ENCODE results near the gene NSD1. TPM values are rescaled to one million over a fixed set of nuclear protein-coding genes. Genes with fewer than 3 reads are reported as not detected.

NSD1 gene
- total and polyA plus RNA-seq, 7 experiments from 2014 or later, result 57.0 to 126 (median 114) TPM

DNA sequence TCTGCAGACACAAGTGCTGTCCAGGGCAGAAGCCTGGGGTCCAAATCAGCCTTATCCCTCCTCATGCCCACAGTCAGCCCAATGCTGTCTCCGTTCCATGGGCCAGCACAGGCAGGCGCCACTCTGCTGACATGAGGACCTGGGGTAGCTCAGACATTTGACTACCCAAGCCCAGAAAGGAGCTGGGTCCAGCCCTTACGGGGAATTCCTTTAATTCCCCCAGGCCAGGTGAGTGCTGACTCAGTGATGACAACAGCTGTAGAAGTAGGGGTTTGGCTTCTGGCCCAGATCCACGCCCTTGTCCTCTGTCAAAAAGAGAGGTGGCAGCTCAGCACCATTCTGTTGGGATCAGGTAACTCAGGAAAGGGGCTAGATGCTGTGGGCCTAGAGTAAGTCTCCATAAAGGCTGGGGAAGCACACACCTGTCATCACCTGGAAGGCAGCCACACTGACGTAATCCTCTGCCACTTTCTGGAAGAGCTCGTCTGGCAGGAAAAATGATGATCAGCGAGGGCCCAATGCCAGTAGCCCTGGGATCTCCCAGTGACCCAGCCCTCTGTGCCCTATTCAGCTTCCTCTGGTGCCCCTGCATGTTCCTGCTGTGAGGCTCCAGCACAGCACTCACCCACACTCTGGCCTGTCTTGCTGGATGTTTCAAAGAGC, 168.1 kb downstream of the NSD1 start:
- peaks cover 0 to 2% (median 0%) of the 10 kb centered on the region in 11 donors for H3K9me3 Mint-ChIP-seq
- H3K4me3 ChIP-seq (ENCODE audit: low read length), result no peak overlapping the region
- peak overlapping the region; percentile 36 for H3K27ac ChIP-seq (ENCODE audit: low read depth, low read length)
- H3K4me3 Mint-ChIP-seq, result peak overlapping the region; percentile 84 to 95 (median 88)
- peaks cover 58 to 86% (median 74%) of the 10 kb centered on the region in 7 donors for H3K4me1 Mint-ChIP-seq
- no peaks in the 10 kb centered on the region for H3K27me3 Mint-ChIP-seq
- no peaks in the 10 kb centered on the region for H3K27me3 ChIP-seq (ENCODE audit: control insufficient read depth in 2 of 2, insufficient read depth in 2 of 2, low read length in 2 of 2)
- H3K36me3 ChIP-seq (ENCODE audit: control insufficient read depth in 2 of 3, insufficient read depth in 3 of 3, low read length in 3 of 3), result peaks cover 0 to 10% (median 3%) of the 10 kb centered on the region in 3 experiments
- no peaks in the 10 kb centered on the region for H3K9me3 ChIP-seq (ENCODE audit: control insufficient read depth in 2 of 3, low read length in 3 of 3)
- intact Hi-C loops (cut with micrococcal nuclease), result loop anchor here (2.0 to 10.0 kb wide), 5 partner anchors 167 to 854 kb away; partner anchors contain the start of genes FAF2 (in 1 of the 2), NSD1 (in 1 of the 2), RNF44 (in 1 of the 2) and UIMC1 (in 1 of the 2)
- ATAC-seq, result no peak
- ChIA-PET POLR2A (interaction anchor here (0.6 to 1.3 kb wide), 5 partner anchors 9 to 167 kb away, joined by 3 to 6 read pairs (median 4); no protein-coding TSS in a partner anchor), CTCF (interaction anchor here (1.1 to 1.3 kb wide), 2 partner anchors 8 to 188 kb away, joined by 3 read pairs; no protein-coding TSS in a partner anchor)
- DNase-seq, result no peak
- H3K27ac Mint-ChIP-seq, result peak overlapping the region; percentile 78 to 94 (median 87)
- H3K4me1 ChIP-seq (ENCODE audit: control insufficient read depth in 2 of 2, insufficient read depth in 2 of 2, low read length in 2 of 2), result peaks cover 50 to 52% of the 10 kb centered on the region in 2 donors
- peaks cover 0 to 42% (median 6%) of the 10 kb centered on the region in 5 donors for H3K36me3 Mint-ChIP-seq

DNA sequence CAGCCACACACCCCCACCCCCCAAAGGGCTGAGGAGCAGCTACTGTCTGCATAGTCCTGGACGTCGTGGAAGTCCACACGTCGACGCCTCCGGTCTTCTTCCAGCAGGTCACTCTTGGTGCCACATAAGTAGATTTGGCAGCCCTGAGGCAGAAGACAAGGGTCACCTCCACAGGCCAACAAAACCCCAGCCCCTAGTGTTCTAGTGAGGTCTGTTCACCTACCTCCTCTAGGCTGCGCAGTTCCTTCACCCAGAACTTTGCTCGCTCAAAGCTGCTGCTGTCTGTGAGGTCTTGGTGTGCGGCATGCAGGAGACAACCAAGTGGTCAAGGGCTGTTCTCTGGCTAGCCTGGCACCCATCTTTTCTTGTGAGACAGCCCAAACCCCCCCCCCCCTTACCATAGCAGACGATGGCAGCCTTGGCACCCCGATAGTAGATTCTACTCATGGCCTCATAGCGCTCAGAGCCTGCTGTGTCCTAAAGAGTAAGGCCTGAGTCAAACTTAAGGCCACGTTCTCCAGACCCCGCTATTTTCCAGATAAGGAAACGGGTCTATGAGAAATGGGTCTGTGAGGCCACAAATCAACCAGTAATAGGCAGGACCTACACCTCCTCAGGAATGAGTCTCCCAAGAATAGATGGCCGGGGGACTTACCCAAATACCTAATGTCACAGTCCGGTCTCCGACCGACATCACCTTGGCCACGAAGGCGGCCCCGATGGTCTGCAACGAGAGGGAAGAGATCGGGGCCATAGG, 169.0 kb downstream of the NSD1 start:
- CTCF ChIA-PET, result interaction anchor here (1.3 kb wide), 1 partner anchor 189 kb away, joined by 3 read pairs; no protein-coding TSS in a partner anchor
- Histone ChIP-seq H3K4me3 (ENCODE audit: low read length) (peak overlapping the region; percentile 98), H3K27me3 (ENCODE audit: control insufficient read depth in 2 of 2, insufficient read depth in 2 of 2, low read length in 2 of 2) (no peaks in the 10 kb centered on the region), H3K36me3 (ENCODE audit: control insufficient read depth in 2 of 3, insufficient read depth in 3 of 3, low read length in 3 of 3) (peaks cover 0 to 19% (median 0%) of the 10 kb centered on the region in 3 experiments), H3K27ac (ENCODE audit: low read depth, low read length) (peak overlapping the region; percentile 78), H3K9me3 (ENCODE audit: control insufficient read depth in 2 of 3, low read length in 3 of 3) (no peaks in the 10 kb centered on the region), H3K4me1 (ENCODE audit: control insufficient read depth in 2 of 2, insufficient read depth in 2 of 2, low read length in 2 of 2) (peaks cover 46 to 49% of the 10 kb centered on the region in 2 donors)
- peaks cover 0 to 43% (median 3%) of the 10 kb centered on the region in 5 donors for H3K36me3 Mint-ChIP-seq
- no peak for ATAC-seq
- peaks cover 52 to 83% (median 74%) of the 10 kb centered on the region in 7 donors for H3K4me1 Mint-ChIP-seq
- H3K4me3 Mint-ChIP-seq, result peak overlapping the region; percentile 84 to 95 (median 88)
- DNase-seq, result no peak
- peaks cover 0 to 2% (median 0%) of the 10 kb centered on the region in 11 donors for H3K9me3 Mint-ChIP-seq
- H3K27me3 Mint-ChIP-seq, result no peaks in the 10 kb centered on the region
- intact Hi-C loops (cut with micrococcal nuclease), result loop anchor here (1.0 to 10.0 kb wide), 7 partner anchors 9 to 855 kb away; partner anchors contain the start of genes FAF2 (in 1 of the 2), MXD3 (in 1 of the 2), NSD1 (in 1 of the 2) and RNF44 (in 1 of the 2)
- peak overlapping the region; percentile 73 to 94 (median 88) for H3K27ac Mint-ChIP-seq
- POLR2A ChIA-PET, result interaction anchor here (0.8 to 1.3 kb wide), 5 partner anchors 8 to 168 kb away, joined by 3 to 6 read pairs (median 4); no protein-coding TSS in a partner anchor

DNA sequence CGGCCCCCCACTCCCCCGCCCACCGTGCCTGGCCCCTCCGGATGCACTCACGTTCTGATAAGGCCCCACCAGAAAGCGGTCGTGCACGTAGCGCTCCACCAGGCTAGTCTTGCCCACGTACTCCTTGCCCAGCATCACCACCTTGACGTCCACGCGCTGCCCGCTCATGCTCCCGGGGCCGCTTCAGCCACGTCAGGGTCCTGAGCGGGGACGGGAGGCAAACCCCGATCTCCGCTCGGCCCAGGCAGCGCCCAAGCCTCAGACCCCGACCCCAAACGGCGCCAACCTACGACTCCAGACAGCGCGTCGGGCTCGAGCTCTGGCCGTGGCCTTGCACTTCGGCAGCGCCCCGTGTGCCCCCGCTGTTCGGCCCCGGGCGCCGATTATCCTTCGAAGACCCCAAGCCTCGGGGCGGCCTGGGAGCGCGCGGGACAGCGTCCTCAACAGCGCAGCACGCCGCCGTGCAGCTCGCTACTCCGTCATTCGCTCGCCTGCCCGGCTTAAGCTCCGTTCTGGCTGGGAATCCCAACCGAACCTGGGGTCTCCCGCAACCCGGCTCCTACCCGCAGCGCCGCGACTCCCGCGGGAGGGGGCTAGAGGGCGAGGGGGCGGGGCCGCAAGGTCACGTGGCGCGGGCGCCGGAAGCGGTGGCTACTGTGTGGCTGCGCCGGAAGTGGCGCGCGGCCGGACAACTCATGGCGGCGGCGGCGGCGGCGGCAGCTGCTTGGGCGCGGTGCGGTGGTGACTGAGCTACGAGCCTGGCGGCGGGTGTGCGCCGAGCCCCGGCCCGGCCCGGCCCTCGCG, 169.8 kb downstream of the NSD1 start, which contains the start of the genes PRELID1 and RAB24:
Gene PRELID1, plus strand, starts transcription at position 679 of the 804 bp plus-strand sequence. CDS start 187 bp downstream, outside the sequence.
Gene RAB24, minus strand, starts transcription at position 599 of the 804 bp plus-strand sequence. Its CDS starts 431 bp downstream, at position 168.
- peaks cover 0 to 23% (median 0%) of the 10 kb centered on the region in 3 experiments for H3K36me3 ChIP-seq (ENCODE audit: control insufficient read depth in 2 of 3, insufficient read depth in 3 of 3, low read length in 3 of 3)
- peak within 1 kb of the TSS; percentile 78 for H3K27ac ChIP-seq (ENCODE audit: low read depth, low read length)
- H3K4me3 ChIP-seq (ENCODE audit: low read length), result peak within 1 kb of the TSS; percentile 98
- CTCF ChIA-PET, result interaction anchor here (0.6 to 0.8 kb wide), 2 partner anchors 188 to 221 kb away, joined by 3 read pairs; no protein-coding TSS in a partner anchor
- POLR2A ChIA-PET, result interaction anchor here (0.7 to 1.3 kb wide), 9 partner anchors 9 to 170 kb away, joined by 3 to 6 read pairs (median 3); partner anchors contain the start of genes MXD3 and NSD1
- no peaks in the 10 kb centered on the region for H3K9me3 ChIP-seq (ENCODE audit: control insufficient read depth in 2 of 3, low read length in 3 of 3)
- H3K27me3 Mint-ChIP-seq, result no peaks in the 10 kb centered on the region
- H3K9me3 Mint-ChIP-seq, result peaks cover 0 to 2% (median 0%) of the 10 kb centered on the region in 11 donors
- peak within 1 kb of the TSS; percentile 84 to 95 (median 88) for H3K4me3 Mint-ChIP-seq
- intact Hi-C loops (cut with micrococcal nuclease), result loop anchor here (1.0 to 10.0 kb wide), 7 partner anchors 8 to 856 kb away; partner anchors contain the start of genes FAF2 (in 1 of the 2), MXD3 (in 1 of the 2), NSD1 (in 1 of the 2) and RNF44 (in 1 of the 2)
- peak within 1 kb of the TSS; percentile 73 to 96 (median 90) for H3K27ac Mint-ChIP-seq
- peaks cover 52 to 76% (median 74%) of the 10 kb centered on the region in 7 donors for H3K4me1 Mint-ChIP-seq
- DNase-seq (peak; percentile 78 to 95 (median 85)), ATAC-seq (peak; percentile 80)
- H3K4me1 ChIP-seq (ENCODE audit: control insufficient read depth in 2 of 2, insufficient read depth in 2 of 2, low read length in 2 of 2), result peaks cover 46 to 49% of the 10 kb centered on the region in 2 donors
- H3K27me3 ChIP-seq (ENCODE audit: control insufficient read depth in 2 of 2, insufficient read depth in 2 of 2, low read length in 2 of 2), result no peaks in the 10 kb centered on the region
- peaks cover 0 to 43% (median 3%) of the 10 kb centered on the region in 5 donors for H3K36me3 Mint-ChIP-seq

DNA sequence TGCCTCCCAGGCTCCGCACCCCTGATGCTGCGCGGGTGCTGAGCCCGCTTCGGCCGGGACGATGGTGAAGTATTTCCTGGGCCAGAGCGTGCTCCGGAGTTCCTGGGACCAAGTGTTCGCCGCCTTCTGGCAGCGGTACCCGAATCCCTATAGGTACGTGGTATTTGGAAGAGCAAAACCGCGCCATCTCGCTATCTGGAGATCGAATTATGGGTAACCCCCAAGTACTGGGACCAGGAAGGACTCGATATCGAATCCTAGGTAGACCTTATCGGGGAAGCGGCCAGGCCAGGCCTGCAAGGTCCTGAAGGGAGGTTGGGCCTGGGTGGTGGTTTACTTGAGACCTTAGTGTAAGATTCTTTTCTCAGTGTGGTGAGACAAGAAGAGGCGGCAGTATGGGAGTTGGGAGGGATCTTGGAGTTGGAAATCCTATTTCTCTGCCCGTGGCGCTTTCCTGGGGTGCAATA, 170.4 kb downstream of the NSD1 start:
- ChIA-PET POLR2A (interaction anchor here (0.7 to 1.2 kb wide), 7 partner anchors 8 to 171 kb away, joined by 3 to 6 read pairs (median 3); partner anchors contain the start of genes MXD3 and NSD1), CTCF (interaction anchor here (0.6 to 0.8 kb wide), 2 partner anchors 189 to 221 kb away, joined by 3 read pairs; no protein-coding TSS in a partner anchor)
- no peaks in the 10 kb centered on the region for H3K9me3 ChIP-seq (ENCODE audit: control insufficient read depth in 2 of 3, low read length in 3 of 3)
- no peak for DNase-seq
- no peak for ATAC-seq
- Mint-ChIP-seq H3K9me3 (peaks cover 0 to 2% (median 0%) of the 10 kb centered on the region in 11 donors), H3K4me3 (peak overlapping the region; percentile 84 to 95 (median 88)), H3K36me3 (peaks cover 0 to 43% (median 3%) of the 10 kb centered on the region in 5 donors), H3K4me1 (peaks cover 47 to 72% (median 70%) of the 10 kb centered on the region in 7 donors), H3K27me3 (no peaks in the 10 kb centered on the region), H3K27ac (peak overlapping the region; percentile 73 to 96 (median 90))
- peak overlapping the region; percentile 78 for H3K27ac ChIP-seq (ENCODE audit: low read depth, low read length)
- peaks cover 0 to 23% (median 0%) of the 10 kb centered on the region in 3 experiments for H3K36me3 ChIP-seq (ENCODE audit: control insufficient read depth in 2 of 3, insufficient read depth in 3 of 3, low read length in 3 of 3)
- peaks cover 46 to 49% of the 10 kb centered on the region in 2 donors for H3K4me1 ChIP-seq (ENCODE audit: control insufficient read depth in 2 of 2, insufficient read depth in 2 of 2, low read length in 2 of 2)
- H3K27me3 ChIP-seq (ENCODE audit: control insufficient read depth in 2 of 2, insufficient read depth in 2 of 2, low read length in 2 of 2), result no peaks in the 10 kb centered on the region
- intact Hi-C loops (cut with micrococcal nuclease), result loop anchor here (1.0 to 10.0 kb wide), 7 partner anchors 7 to 857 kb away; partner anchors contain the start of genes FAF2 (in 1 of the 2), MXD3 (in 1 of the 2), NSD1 (in 1 of the 2) and RNF44 (in 1 of the 2)
- peak overlapping the region; percentile 98 for H3K4me3 ChIP-seq (ENCODE audit: low read length)

DNA sequence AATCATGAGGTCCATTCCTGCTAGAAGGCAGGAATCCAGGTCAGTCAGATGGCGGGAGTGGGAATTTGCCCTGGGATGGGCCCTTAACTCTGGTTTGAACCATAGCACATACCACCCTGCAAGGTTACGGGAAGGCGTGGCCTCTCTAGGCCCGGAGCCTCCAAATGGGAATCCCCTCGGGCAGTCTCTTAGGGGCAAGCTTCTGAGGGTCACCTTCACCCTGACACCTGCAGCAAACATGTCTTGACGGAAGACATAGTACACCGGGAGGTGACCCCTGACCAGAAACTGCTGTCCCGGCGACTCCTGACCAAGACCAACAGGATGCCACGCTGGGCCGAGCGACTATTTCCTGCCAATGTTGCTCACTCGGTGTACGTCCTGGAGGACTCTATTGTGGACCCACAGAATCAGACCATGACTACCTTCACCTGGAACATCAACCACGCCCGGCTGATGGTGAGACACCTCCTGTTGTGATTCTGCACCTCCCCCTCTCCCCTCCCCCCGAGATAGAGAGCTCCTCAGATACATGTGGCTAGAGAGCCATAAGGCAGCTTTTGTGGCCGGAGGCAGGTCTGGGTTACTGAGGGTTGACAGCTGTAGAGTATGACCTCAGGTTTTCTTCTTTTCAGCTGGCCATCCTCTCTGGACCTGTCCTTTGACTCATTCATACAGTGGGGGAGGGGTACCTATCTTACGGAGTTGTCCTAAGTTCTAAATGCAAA, 171.0 kb downstream of the NSD1 start:
- intact Hi-C loops (cut with micrococcal nuclease), result loop anchor here (5.0 to 10.0 kb wide), 4 partner anchors 172 to 857 kb away; partner anchors contain the start of genes FAF2 (in 1 of the 2), NSD1 (in 1 of the 2), RNF44 (in 1 of the 2) and UIMC1 (in 1 of the 2)
- peaks cover 0 to 43% (median 3%) of the 10 kb centered on the region in 5 donors for H3K36me3 Mint-ChIP-seq
- H3K27me3 Mint-ChIP-seq, result no peaks in the 10 kb centered on the region
- H3K27me3 ChIP-seq (ENCODE audit: control insufficient read depth in 2 of 2, insufficient read depth in 2 of 2, low read length in 2 of 2), result no peaks in the 10 kb centered on the region
- H3K9me3 ChIP-seq (ENCODE audit: control insufficient read depth in 2 of 3, low read length in 3 of 3), result no peaks in the 10 kb centered on the region
- peaks cover 43 to 45% of the 10 kb centered on the region in 2 donors for H3K4me1 ChIP-seq (ENCODE audit: control insufficient read depth in 2 of 2, insufficient read depth in 2 of 2, low read length in 2 of 2)
- peak overlapping the region; percentile 78 for H3K27ac ChIP-seq (ENCODE audit: low read depth, low read length)
- H3K4me3 ChIP-seq (ENCODE audit: low read length), result peak overlapping the region; percentile 98
- ChIA-PET POLR2A (no interaction called here), CTCF (no interaction called here)
- DNase-seq (no peak), ATAC-seq (no peak)
- H3K9me3 Mint-ChIP-seq, result peaks cover 0 to 2% (median 0%) of the 10 kb centered on the region in 11 donors
- H3K27ac Mint-ChIP-seq, result peak overlapping the region; percentile 73 to 96 (median 90)
- H3K4me3 Mint-ChIP-seq, result peak overlapping the region; percentile 84 to 95 (median 88)
- peaks cover 41 to 72% (median 69%) of the 10 kb centered on the region in 7 donors for H3K4me1 Mint-ChIP-seq
- H3K36me3 ChIP-seq (ENCODE audit: control insufficient read depth in 2 of 3, insufficient read depth in 3 of 3, low read length in 3 of 3), result peaks cover 0 to 23% (median 0%) of the 10 kb centered on the region in 3 experiments

All from naive thymus-derived CD4-positive, alpha-beta T cell (primary cell).